Neutrophil (primary cell): ENCODE results near the gene UBE2J2.

Experiments
- H3K27ac ChIP-seq: fragments of 200-600 bp; sonication (generic); 2 replicates; pipeline ENCODE4 v1.5.1; 2016; ENCODE audit warnings: mild to moderate bottlenecking, moderate library complexity
- H3K27me3 ChIP-seq: fragments of 200-600 bp; sonication (generic); 2 replicates; pipeline ENCODE4 v1.6.0; 2016; ENCODE audit warnings: mild to moderate bottlenecking
- H3K36me3 ChIP-seq: fragments of 200-600 bp; sonication (generic); 2 replicates; pipeline ENCODE4 v1.5.1; 2017
- H3K4me1 ChIP-seq, 2 experiments: fragments of 200-600 bp in 1 of 2; sonication (generic) in 1 of 2; 1 replicate in 1 of 2; 2 replicates in 1 of 2; pipeline versions ENCODE4 v1.5.1 to v1.6.1; 2013 to 2016; ENCODE audit warnings: low read depth in 1 of 2, low read length in 1 of 2, mild to moderate bottlenecking in 1 of 2, moderate library complexity in 1 of 2; ENCODE audit not compliant: control insufficient read depth in 1 of 2, insufficient read depth in 1 of 2
- H3K4me3 ChIP-seq, 2 experiments: fragments of 200-600 bp in 1 of 2; sonication (generic) in 1 of 2; 1 replicate in 1 of 2; 2 replicates in 1 of 2; pipeline ENCODE4 v1.5.1; 2013 to 2016; ENCODE audit warnings: low read depth in 1 of 2, low read length in 1 of 2, mild to moderate bottlenecking in 1 of 2, moderate library complexity in 1 of 2
- H3K9me3 ChIP-seq: fragments of 200-600 bp; sonication (generic); 2 replicates; pipeline ENCODE4 v1.5.1; 2016
- CTCF ChIP-seq: fragments of 200-600 bp; sonication (generic); IDR thresholded peaks from 2 replicates; pipeline ENCODE4 v1.5.1; 2016; ENCODE audit warnings: antibody characterized with exemption

UBE2J2 gene

GRCh38 chr1:1280782-1281481 is 7.3 kb upstream of the UBE2J2 start:
- H3K36me3 ChIP-seq, result no peaks in the 10 kb centered on the region
- no peaks in the 10 kb centered on the region for H3K9me3 ChIP-seq
- no peaks in the 10 kb centered on the region for H3K4me1 ChIP-seq
- H3K27ac ChIP-seq, result no peak overlapping the region
- no peaks in the 10 kb centered on the region for H3K27me3 ChIP-seq
- no peak for TF ChIP-seq CTCF
- no peak overlapping the region for H3K4me3 ChIP-seq

GRCh38 chr1:1279028-1279427 is 5.4 kb upstream of the UBE2J2 start:
- H3K4me3 ChIP-seq, result no peak overlapping the region
- H3K9me3 ChIP-seq, result no peaks in the 10 kb centered on the region
- H3K27ac ChIP-seq, result no peak overlapping the region
- no peaks in the 10 kb centered on the region for H3K36me3 ChIP-seq
- no peaks in the 10 kb centered on the region for H3K27me3 ChIP-seq
- TF ChIP-seq CTCF, result no peak
- H3K4me1 ChIP-seq, result peaks cover 6 to 7% of the 10 kb centered on the region in 2 experiments

GRCh38 chr1:1278620-1279019 is 5.0 kb upstream of the UBE2J2 start:
- H3K27me3 ChIP-seq, result no peaks in the 10 kb centered on the region
- peaks cover 6 to 7% of the 10 kb centered on the region in 2 experiments for H3K4me1 ChIP-seq
- no peaks in the 10 kb centered on the region for H3K36me3 ChIP-seq
- H3K9me3 ChIP-seq, result no peaks in the 10 kb centered on the region
- H3K27ac ChIP-seq, result no peak overlapping the region
- TF ChIP-seq CTCF, result no peak
- no peak overlapping the region for H3K4me3 ChIP-seq

DNA sequence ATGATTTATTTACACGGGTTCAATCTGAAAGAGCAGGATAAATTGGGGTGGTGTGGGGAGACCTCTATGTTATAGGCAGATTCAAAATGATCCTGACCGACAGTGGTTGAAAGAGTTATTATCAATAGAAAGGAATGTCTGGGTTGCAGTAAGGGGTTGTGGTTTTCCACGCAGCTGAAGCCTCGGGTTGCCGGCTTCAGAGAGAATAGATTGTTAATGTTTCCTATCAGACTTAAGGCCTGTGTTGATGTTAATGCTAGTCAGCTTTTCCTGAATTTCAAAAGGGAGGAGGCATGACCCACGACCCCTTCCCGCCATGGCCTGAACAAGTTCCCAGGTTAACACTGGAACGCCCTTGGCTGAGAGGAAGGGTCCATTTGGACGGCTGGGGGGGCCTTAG is 2.2 kb upstream of the UBE2J2 start:
- Histone ChIP-seq H3K9me3 (no peaks in the 10 kb centered on the region), H3K4me1 (peaks cover 25 to 28% of the 10 kb centered on the region in 2 experiments), H3K36me3 (peaks cover 7% of the 10 kb centered on the region), H3K27ac (no peak overlapping the region), H3K27me3 (no peaks in the 10 kb centered on the region), H3K4me3 (no peak overlapping the region)
- TF ChIP-seq CTCF, result no peak

GRCh38 chr1:1274931-1275431 is 1.3 kb upstream of the UBE2J2 start:
- Histone ChIP-seq H3K4me3 (peak overlapping the region in 1 of 2 experiments; percentile 94), H3K27me3 (no peaks in the 10 kb centered on the region), H3K36me3 (peaks cover 11% of the 10 kb centered on the region), H3K27ac (no peak overlapping the region), H3K4me1 (peaks cover 29% of the 10 kb centered on the region in 2 experiments), H3K9me3 (no peaks in the 10 kb centered on the region)
- no peak for TF ChIP-seq CTCF
